Stimulated activated naive CD8-positive, alpha-beta T cell treated with anti-CD3 and anti-CD28 coated beads, Interleukin-15, Interleukin-2, amounts not matched to agents 100 ng/mL and 50 ng/mL, for 24 hours (primary cell): ENCODE data around the gene BEAN1.

Experiments used
- H3K27ac Mint-ChIP-seq: one replicate; pipeline ENCODE4 v1.8.0; 2021; ENCODE audit warnings: mild to moderate bottlenecking, mixed read lengths
- H3K27me3 Mint-ChIP-seq: one replicate; pipeline ENCODE4 v1.8.0; 2021; ENCODE audit warnings: mixed read lengths
- H3K36me3 Mint-ChIP-seq: one replicate; pipeline ENCODE4 v1.8.0; 2021; ENCODE audit warnings: low read depth, mixed read lengths
- H3K4me1 Mint-ChIP-seq: one replicate; pipeline ENCODE4 v1.8.0; 2021; ENCODE audit warnings: low read depth, mixed read lengths
- H3K4me3 Mint-ChIP-seq: one replicate; pipeline ENCODE4 v1.8.0; 2021; ENCODE audit warnings: mild to moderate bottlenecking, mixed read lengths
- H3K9me3 Mint-ChIP-seq: one replicate; pipeline ENCODE4 v1.8.0; 2021; ENCODE audit warnings: mixed read lengths

BEAN1 gene

GRCh38 chr16:66403531-66404145 lies 23.5 kb upstream of the BEAN1 start:
- H3K4me1 Mint-ChIP-seq = peaks cover 17% of the 10 kb centered on the region
- peaks cover 17% of the 10 kb centered on the region for H3K27me3 Mint-ChIP-seq
- no peaks in the 10 kb centered on the region for H3K9me3 Mint-ChIP-seq
- no peak overlapping the region for H3K27ac Mint-ChIP-seq
- H3K4me3 Mint-ChIP-seq = no peak overlapping the region
- no peaks in the 10 kb centered on the region for H3K36me3 Mint-ChIP-seq

GRCh38 chr16:66405057-66405783 lies 21.9 kb upstream of the BEAN1 start:
- H3K36me3 Mint-ChIP-seq = no peaks in the 10 kb centered on the region
- H3K27ac Mint-ChIP-seq = no peak overlapping the region
- H3K4me3 Mint-ChIP-seq = no peak overlapping the region
- no peaks in the 10 kb centered on the region for H3K9me3 Mint-ChIP-seq
- peaks cover 27% of the 10 kb centered on the region for H3K4me1 Mint-ChIP-seq
- peaks cover 17% of the 10 kb centered on the region for H3K27me3 Mint-ChIP-seq

GRCh38 chr16:66406534-66407221 lies 20.4 kb upstream of the BEAN1 start:
- H3K36me3 Mint-ChIP-seq = peaks cover 9% of the 10 kb centered on the region
- H3K4me3 Mint-ChIP-seq = peak overlapping the region; percentile 85
- H3K4me1 Mint-ChIP-seq = peaks cover 27% of the 10 kb centered on the region
- no peaks in the 10 kb centered on the region for H3K9me3 Mint-ChIP-seq
- peaks cover 17% of the 10 kb centered on the region for H3K27me3 Mint-ChIP-seq
- no peak overlapping the region for H3K27ac Mint-ChIP-seq

- Mint-ChIP-seq H3K27me3 (peaks cover 17% of the 10 kb centered on the region), H3K27ac (peak overlapping the region; percentile 32), H3K4me1 (peaks cover 27% of the 10 kb centered on the region), H3K36me3 (peaks cover 9% of the 10 kb centered on the region), H3K4me3 (peak overlapping the region; percentile 70), H3K9me3 (no peaks in the 10 kb centered on the region)
Measured at GRCh38 chr16:66408163-66409048, 18.7 kb upstream of the BEAN1 start.

- H3K4me3 Mint-ChIP-seq = peak overlapping the region; percentile 70
- H3K27ac Mint-ChIP-seq = no peak overlapping the region
- peaks cover 9% of the 10 kb centered on the region for H3K36me3 Mint-ChIP-seq
- H3K9me3 Mint-ChIP-seq = no peaks in the 10 kb centered on the region
- H3K4me1 Mint-ChIP-seq = peaks cover 27% of the 10 kb centered on the region
- H3K27me3 Mint-ChIP-seq = peaks cover 17% of the 10 kb centered on the region
Measured at GRCh38 chr16:66409156-66409555, 17.9 kb upstream of the BEAN1 start.

- Mint-ChIP-seq H3K4me3 (no peak overlapping the region), H3K36me3 (peaks cover 9% of the 10 kb centered on the region), H3K9me3 (no peaks in the 10 kb centered on the region), H3K4me1 (peaks cover 23% of the 10 kb centered on the region), H3K27me3 (no peaks in the 10 kb centered on the region), H3K27ac (no peak overlapping the region)
Measured at GRCh38 chr16:66412182-66412581, 14.9 kb upstream of the BEAN1 start.

GRCh38 chr16:66414891-66415290 lies 12.2 kb upstream of the BEAN1 start:
- peaks cover 3% of the 10 kb centered on the region for H3K27me3 Mint-ChIP-seq
- H3K9me3 Mint-ChIP-seq = no peaks in the 10 kb centered on the region
- no peak overlapping the region for H3K27ac Mint-ChIP-seq
- H3K36me3 Mint-ChIP-seq = peaks cover 9% of the 10 kb centered on the region
- peaks cover 5% of the 10 kb centered on the region for H3K4me1 Mint-ChIP-seq
- no peak overlapping the region for H3K4me3 Mint-ChIP-seq

GRCh38 chr16:66416136-66416535 lies 11.0 kb upstream of the BEAN1 start:
- Mint-ChIP-seq H3K27me3 (peaks cover 6% of the 10 kb centered on the region), H3K4me1 (peaks cover 5% of the 10 kb centered on the region), H3K27ac (no peak overlapping the region), H3K9me3 (no peaks in the 10 kb centered on the region), H3K36me3 (peaks cover 6% of the 10 kb centered on the region), H3K4me3 (no peak overlapping the region)

GRCh38 chr16:66416939-66417700 lies 10.0 kb upstream of the BEAN1 start:
- no peaks in the 10 kb centered on the region for H3K36me3 Mint-ChIP-seq
- H3K4me1 Mint-ChIP-seq = peaks cover 5% of the 10 kb centered on the region
- H3K4me3 Mint-ChIP-seq = no peak overlapping the region
- H3K9me3 Mint-ChIP-seq = no peaks in the 10 kb centered on the region
- H3K27me3 Mint-ChIP-seq = peaks cover 11% of the 10 kb centered on the region
- H3K27ac Mint-ChIP-seq = no peak overlapping the region

GRCh38 chr16:66418165-66418962 lies 8.7 kb upstream of the BEAN1 start:
- no peaks in the 10 kb centered on the region for H3K9me3 Mint-ChIP-seq
- H3K27me3 Mint-ChIP-seq = peaks cover 18% of the 10 kb centered on the region
- no peak overlapping the region for H3K27ac Mint-ChIP-seq
- no peaks in the 10 kb centered on the region for H3K36me3 Mint-ChIP-seq
- H3K4me3 Mint-ChIP-seq = no peak overlapping the region
- peaks cover 5% of the 10 kb centered on the region for H3K4me1 Mint-ChIP-seq

- H3K27ac Mint-ChIP-seq = no peak overlapping the region
- H3K27me3 Mint-ChIP-seq = peaks cover 29% of the 10 kb centered on the region
- H3K4me1 Mint-ChIP-seq = peaks cover 5% of the 10 kb centered on the region
- H3K4me3 Mint-ChIP-seq = no peak overlapping the region
- H3K36me3 Mint-ChIP-seq = no peaks in the 10 kb centered on the region
- H3K9me3 Mint-ChIP-seq = no peaks in the 10 kb centered on the region
Measured at GRCh38 chr16:66419527-66419926, 7.6 kb upstream of the BEAN1 start.

- H3K9me3 Mint-ChIP-seq = no peaks in the 10 kb centered on the region
- peaks cover 5% of the 10 kb centered on the region for H3K4me1 Mint-ChIP-seq
- H3K27me3 Mint-ChIP-seq = peaks cover 37% of the 10 kb centered on the region
- H3K27ac Mint-ChIP-seq = no peak overlapping the region
- H3K36me3 Mint-ChIP-seq = no peaks in the 10 kb centered on the region
- H3K4me3 Mint-ChIP-seq = no peak overlapping the region
Measured at GRCh38 chr16:66420396-66420795, 6.7 kb upstream of the BEAN1 start.

- Mint-ChIP-seq H3K9me3 (no peaks in the 10 kb centered on the region), H3K27ac (no peak overlapping the region), H3K36me3 (no peaks in the 10 kb centered on the region), H3K4me3 (no peak overlapping the region), H3K27me3 (peaks cover 47% of the 10 kb centered on the region), H3K4me1 (peaks cover 5% of the 10 kb centered on the region)
Measured at GRCh38 chr16:66421891-66422290, 5.2 kb upstream of the BEAN1 start.
